H1 (cell line): ENCODE measurements around the gene BOLL. TPM values are rescaled to one million over a fixed set of nuclear protein-coding genes. Genes with fewer than 3 reads are reported as not detected.

Experiments
- CTCF ChIA-PET: fragments of 300-600 bp; sonication (Branson Sonifier 250); formaldehyde crosslinking; loops from one replicate; lab custom pipeline; 2021; ENCODE audit not compliant: partially characterized antibody; lab: Charles Lee
- POLR2A ChIA-PET: fragments of 300-600 bp; sonication (Branson Sonifier 250); formaldehyde crosslinking; loops from one replicate; lab custom pipeline; 2021; ENCODE audit warnings: inconsistent platforms; ENCODE audit not compliant: partially characterized antibody; lab: Charles Lee
- DNase-seq, 2 experiments: peaks; one replicate each; pipeline versions ENCODE4 v3.0.0 to v3.0.0-alpha.2; 2010 to 2022; ENCODE audit warnings: low spot score in 2 of 2, low read depth in 1 of 2, mixed read lengths in 1 of 2
- FAIRE-seq: peaks from 2 replicates; lab custom pipeline; 2011; peaks lifted over from hg19 to GRCh38; lab: Jason Lieb, UNC
- H2AFZ ChIP-seq: 2 replicates; pipeline ENCODE4 v1.8.1; 2012; ENCODE audit warnings: low read length, inconsistent platforms
- H2AK5ac ChIP-seq: 2 replicates; pipeline ENCODE4 v1.6.1; 2013; ENCODE audit warnings: low read depth, low read length
- H2BK120ac ChIP-seq: replicated peaks from 2 replicates; pipeline ENCODE3; 2013; ENCODE audit warnings: low read depth, low read length, inconsistent platforms
- H2BK12ac ChIP-seq: 2 replicates; pipeline ENCODE4 v1.6.1; 2013; ENCODE audit warnings: low read depth, low read length
- H2BK15ac ChIP-seq: 2 replicates; pipeline ENCODE4 v1.6.1; 2013; ENCODE audit warnings: low read length
- H2BK20ac ChIP-seq: 2 replicates; pipeline ENCODE4 v1.6.1; 2013; ENCODE audit warnings: low read length
- H2BK5ac ChIP-seq: 2 replicates; pipeline ENCODE4 v1.6.1; 2013; ENCODE audit warnings: low read depth, low read length
- H3K14ac ChIP-seq: 2 replicates; pipeline ENCODE4 v1.6.1; 2013; ENCODE audit warnings: inconsistent platforms; ENCODE audit not compliant: insufficient read length
- H3K18ac ChIP-seq: 2 replicates; pipeline ENCODE4 v1.6.1; 2013; ENCODE audit warnings: low read length; ENCODE audit errors: extremely low read depth
- H3K23ac ChIP-seq: 2 replicates; pipeline ENCODE4 v1.6.1; 2013; ENCODE audit warnings: inconsistent platforms; ENCODE audit not compliant: insufficient read length
- H3K23me2 ChIP-seq: 2 replicates; pipeline ENCODE4 v1.6.1; 2013; ENCODE audit warnings: low read depth, low read length
- H3K27ac ChIP-seq: 2 replicates; pipeline ENCODE4 v1.6.1; 2011; ENCODE audit warnings: low read depth, low read length, inconsistent platforms
- H3K27me3 ChIP-seq, 4 experiments: replicated peaks in 1 of 4; 1 replicate in 1 of 4; 2 replicates in 3 of 4; pipeline versions ENCODE4 v1.6.1 to v1.8.1; 2011 to 2013; ENCODE audit warnings: low read length in 3 of 4, mild to moderate bottlenecking in 3 of 4, inconsistent platforms in 2 of 4, mixed read lengths in 2 of 4, moderate library complexity in 1 of 4; ENCODE audit not compliant: control insufficient read depth in 3 of 4, insufficient read depth in 3 of 4; ENCODE audit errors: extremely low read depth in 1 of 4
- H3K36me3 ChIP-seq, 4 experiments: 2 replicates each; pipeline versions ENCODE4 v1.6.1 to v1.8.1; 2011 to 2013; ENCODE audit warnings: mild to moderate bottlenecking in 4 of 4, low read length in 3 of 4, moderate library complexity in 2 of 4, control low read depth in 1 of 4, inconsistent platforms in 1 of 4; ENCODE audit not compliant: insufficient read depth in 4 of 4, control insufficient read depth in 2 of 4
- H3K4ac ChIP-seq: replicated peaks from 2 replicates; pipeline ENCODE3; 2013; ENCODE audit warnings: low read length, low read depth, mixed read lengths, inconsistent platforms; ENCODE audit not compliant: insufficient read length
- H3K4me1 ChIP-seq, 4 experiments: replicated peaks in 1 of 4; 1 replicate in 1 of 4; 2 replicates in 3 of 4; pipeline versions ENCODE4 v1.6.1 to v1.8.1; 2011 to 2013; ENCODE audit warnings: low read length in 3 of 4, inconsistent platforms in 2 of 4, mixed read lengths in 1 of 4; ENCODE audit not compliant: insufficient read depth in 4 of 4, control insufficient read depth in 3 of 4
- H3K4me2 ChIP-seq, 2 experiments: 2 replicates each; pipeline versions ENCODE4 v1.6.1 to v1.8.1; 2011 to 2013; ENCODE audit warnings: low read depth in 2 of 2, low read length in 2 of 2, control low read depth in 1 of 2, inconsistent platforms in 1 of 2, mild to moderate bottlenecking in 1 of 2; ENCODE audit not compliant: insufficient read depth in 1 of 2
- H3K4me3 ChIP-seq, 4 experiments: fragments of 200-600, 300-600 bp in 1 of 4; sonication (generic), shearing (Covaris generic), sonication (Bioruptor Twin) in 1 of 4; 2 replicates each; pipeline versions ENCODE4 v1.5.1 to v1.8.1; 2011 to 2016; ENCODE audit warnings: low read length in 4 of 4, low read depth in 3 of 4, control low read depth in 2 of 4, inconsistent platforms in 2 of 4, mild to moderate bottlenecking in 2 of 4, mixed read lengths in 1 of 4, moderate library complexity in 1 of 4; ENCODE audit not compliant: insufficient read depth in 2 of 4; ENCODE audit errors: extremely low read depth in 1 of 4
- H3K56ac ChIP-seq: replicated peaks from 2 replicates; pipeline ENCODE3; 2013; ENCODE audit warnings: low read depth, mild to moderate bottlenecking, mixed read lengths, low read length, inconsistent platforms; ENCODE audit not compliant: insufficient read length
- H3K79me1 ChIP-seq: 2 replicates; pipeline ENCODE4 v1.6.1; 2013; ENCODE audit warnings: low read depth, low read length, control low read depth
- H3K79me2 ChIP-seq, 2 experiments: 2 replicates each; pipeline versions ENCODE4 v1.6.1 to v1.8.1; 2012 to 2013; ENCODE audit warnings: low read length in 2 of 2, mild to moderate bottlenecking in 2 of 2, inconsistent platforms in 1 of 2; ENCODE audit not compliant: insufficient read depth in 2 of 2, control insufficient read depth in 1 of 2
- H3K9ac ChIP-seq, 4 experiments: replicated peaks in 1 of 4; 1 replicate in 1 of 4; 2 replicates in 3 of 4; pipeline versions ENCODE4 v1.6.1 to v1.8.1; 2011 to 2013; ENCODE audit warnings: low read depth in 3 of 4, low read length in 3 of 4, control low read depth in 2 of 4, mild to moderate bottlenecking in 2 of 4, moderate library complexity in 2 of 4, inconsistent platforms in 1 of 4; ENCODE audit errors: extremely low read depth in 1 of 4
- H3K9me3 ChIP-seq, 2 experiments: 2 replicates each; pipeline versions ENCODE4 v1.6.1 to v1.8.1; 2012 to 2013; ENCODE audit warnings: mild to moderate bottlenecking in 2 of 2, moderate library complexity in 2 of 2, control low read depth in 1 of 2, inconsistent platforms in 1 of 2, low read depth in 1 of 2, low read length in 1 of 2, mixed read lengths in 1 of 2; ENCODE audit not compliant: insufficient read depth in 2 of 2
- H4K20me1 ChIP-seq, 2 experiments: replicated peaks in 1 of 2; 2 replicates each; pipeline versions ENCODE3 to v1.8.1; 2011 to 2013; ENCODE audit warnings: inconsistent platforms in 2 of 2, low read length in 2 of 2, mild to moderate bottlenecking in 1 of 2; ENCODE audit not compliant: insufficient read depth in 2 of 2, control insufficient read depth in 1 of 2
- H4K5ac ChIP-seq: 2 replicates; pipeline ENCODE4 v1.6.1; 2013; ENCODE audit warnings: low read length, low read depth, mixed read lengths, inconsistent platforms; ENCODE audit not compliant: insufficient read length
- H4K8ac ChIP-seq: 2 replicates; pipeline ENCODE4 v1.8.0; 2013; ENCODE audit warnings: mild to moderate bottlenecking, moderate library complexity, low read length, inconsistent platforms; ENCODE audit not compliant: insufficient read depth; ENCODE audit errors: extremely low read depth
- H4K91ac ChIP-seq: replicated peaks from 2 replicates; pipeline ENCODE3; 2013; ENCODE audit warnings: low read length, mixed read lengths, inconsistent platforms; ENCODE audit not compliant: insufficient read length
- TAF7 ChIP-seq: optimal IDR thresholded peaks from 2 replicates; pipeline ENCODE3; 2011; ENCODE audit warnings: low read depth, mild to moderate bottlenecking, inconsistent platforms, low read length, moderate library complexity, borderline replicate concordance
- WGBS, 2 experiments: shearing (Covaris generic) in 1 of 2; methylation state at CpG; one replicate each; pipeline versions ENCODE4 v1.1.6 to v1.1.7; 2013 to 2015; ENCODE audit warnings: low lambda C conversion rate in 2 of 2, mixed read lengths in 2 of 2, inconsistent platforms in 1 of 2, low coverage in 1 of 2, missing lambda C conversion rate in 1 of 2; ENCODE audit not compliant: insufficient replicate concordance in 2 of 2, insufficient coverage in 1 of 2, insufficient read length in 1 of 2; ENCODE audit errors: extremely low coverage in 1 of 2, missing lambda C conversion rate in 1 of 2; 5-methylcytosine and 5-hydroxymethylcytosine counted together
- polyA plus RNA-seq, 7 experiments: library from polyadenylated mRNA; depleted of rRNA in 3 of 7; stranded (reverse) in 5 of 7; unstranded in 2 of 7; fragments of >200 nt in 5 of 7; fragments of 200-250 nt in 2 of 7; gene quantifications; 1 replicate in 5 of 7; 2 replicates in 1 of 7; 4 replicates in 1 of 7; pipeline versions ENCODE4 v1.2.1 to v1.2.3, GENCODE V29; 2011 to 2013; ENCODE audit warnings: missing spikeins in 2 of 7, mixed read lengths in 2 of 7
- total RNA-seq: library from RNA; stranded (reverse); fragmentation: NEBNext Ultra II Directional; extraction: Animal tissue kit (Norgen Biotek cat#: 25700); gene quantifications from 2 replicates; pipeline ENCODE4 v1.2.1, GENCODE V29; 2021

Gene BOLL
- total and polyA plus RNA-seq, 2 of the 8 experiments (the other 6 are each of a cell fraction or from before 2014, with no cell fraction given): not detected

- no peak for FAIRE-seq
- H3K14ac ChIP-seq: no peak overlapping the region
- no peaks in the 10 kb centered on the region for H3K79me1 ChIP-seq
- no peak overlapping the region for H3K23ac ChIP-seq
- no peak overlapping the region for H3K9ac ChIP-seq
- no peak for DNase-seq
- no peak overlapping the region for H2AFZ ChIP-seq
- H3K36me3 ChIP-seq: no peaks in the 10 kb centered on the region
- no peak overlapping the region for H3K18ac ChIP-seq
- H4K8ac ChIP-seq: no peak overlapping the region
- no peak overlapping the region for H2BK5ac ChIP-seq
- no peak overlapping the region for H3K4ac ChIP-seq
- no peak overlapping the region for H3K4me3 ChIP-seq
- no peaks in the 10 kb centered on the region for H4K20me1 ChIP-seq
- no peak overlapping the region for H2AK5ac ChIP-seq
- no peaks in the 10 kb centered on the region for H3K79me2 ChIP-seq
- 96% methylated on average over 3 of the region's 3 CpGs; no CpG with 5 or more reads in 1 of the 2 experiments for WGBS, 2 experiments
- ChIA-PET POLR2A (no interaction called here), CTCF (no interaction called here)
- no peaks in the 10 kb centered on the region for H3K27me3 ChIP-seq
- no peaks in the 10 kb centered on the region for H3K9me3 ChIP-seq
- H2BK120ac ChIP-seq: no peak overlapping the region
- peaks cover 0 to 8% (median 4%) of the 10 kb centered on the region in 4 experiments; a peak in 5 of 7 replicates for H3K4me1 ChIP-seq
- no peak for TF ChIP-seq TAF7
- no peak overlapping the region for H3K27ac ChIP-seq
- H3K4me2 ChIP-seq: no peak overlapping the region
- no peak overlapping the region for H3K56ac ChIP-seq
- H2BK15ac ChIP-seq: no peak overlapping the region
- no peak overlapping the region for H4K5ac ChIP-seq
- no peaks in the 10 kb centered on the region for H3K23me2 ChIP-seq
- H2BK12ac ChIP-seq: no peak overlapping the region
- H4K91ac ChIP-seq: no peak overlapping the region
- no peak overlapping the region for H2BK20ac ChIP-seq
These were observed 108.1 kb downstream of the BOLL start for GRCh38 chr2:197677056-197677455.

Other genes with a start within 250 kb of the BOLL start
- gene RFTN2, start 109.7 kb downstream of the BOLL start, total RNA-seq: 1.2 and 2.4 TPM in 2 replicates
- gene RFTN2, start 109.7 kb downstream of the BOLL start, polyA plus RNA-seq (2011; rRNA removed): 0.42 and 2.3 TPM in 2 replicates
- 26.8 and 27.2 TPM in 2 replicates for gene MARS2, start 80.0 kb downstream of the BOLL start, total RNA-seq
- 15.7 and 18.9 TPM in 2 replicates for gene MARS2, start 80.0 kb downstream of the BOLL start, polyA plus RNA-seq (2011; rRNA removed)
- gene PLCL1, start 19.3 kb upstream of the BOLL start, total RNA-seq: not detected in 2 replicates
- gene PLCL1, start 19.3 kb upstream of the BOLL start, polyA plus RNA-seq (2011; rRNA removed): not detected in 2 replicates